HepG2 (cell line): ENCODE measurements around the gene PPRC1. TPM values are rescaled to one million over a fixed set of nuclear protein-coding genes. Genes with fewer than 3 reads are reported as not detected.

Experiments used
- AGO1 ChIP-seq: fragments of 200-400 bp; formaldehyde crosslinking; IDR thresholded peaks from 2 replicates; pipeline ENCODE4 v1.6.1; 2017; ENCODE audit warnings: mild to moderate bottlenecking, low read depth, low read length, moderate library complexity; ENCODE audit not compliant: poor library complexity, severe bottlenecking
- AGO2 ChIP-seq: fragments of 200-400 bp; formaldehyde crosslinking; optimal IDR thresholded peaks from 2 replicates; pipeline ENCODE3; 2017; ENCODE audit warnings: mild to moderate bottlenecking, low read depth, low read length, moderate library complexity
- DNMT1 ChIP-seq: sonication (generic); formaldehyde crosslinking; IDR thresholded peaks from 2 replicates; pipeline ENCODE4 v1.5.1; 2020; ENCODE audit warnings: mild to moderate bottlenecking, missing genetic modification reagents
- FOXO4 ChIP-seq: sonication (generic); formaldehyde crosslinking; conservative IDR thresholded peaks from 2 replicates; pipeline ENCODE4 v1.8.1; 2023; ENCODE audit warnings: missing genetic modification reagents
- JUND ChIP-seq: sonication (generic); formaldehyde crosslinking; IDR thresholded peaks from 2 replicates; pipeline ENCODE4 v1.8.0; 2022; ENCODE audit warnings: mild to moderate bottlenecking, missing genetic modification reagents
- KLF15 ChIP-seq: sonication (generic); formaldehyde crosslinking; IDR thresholded peaks from 2 replicates; pipeline ENCODE4 v1.8.1; 2023; ENCODE audit warnings: borderline replicate concordance, mild to moderate bottlenecking, inconsistent platforms, missing genetic modification reagents, mixed read lengths
- MED1 ChIP-seq: sonication (generic); formaldehyde crosslinking; IDR thresholded peaks from 2 replicates; pipeline ENCODE4 v1.4.0; 2020; ENCODE audit warnings: missing genetic modification reagents
- MLXIP ChIP-seq: sonication (generic); formaldehyde crosslinking; IDR thresholded peaks from 2 replicates; pipeline ENCODE4 v1.9.0; 2021; ENCODE audit warnings: missing genetic modification reagents, borderline replicate concordance
- MXD4 ChIP-seq: IDR thresholded peaks from 2 replicates; pipeline ENCODE4 v1.6.1; 2016; ENCODE audit warnings: mild to moderate bottlenecking, missing biosample characterization, missing genetic modification reagents
- NCOR1 ChIP-seq: fragments of 200-600 bp; sonication (generic); IDR thresholded peaks from 2 replicates; pipeline ENCODE4 v1.7.0; 2017; ENCODE audit warnings: antibody characterized with exemption, low read length, borderline replicate concordance
- NFYC ChIP-seq: IDR thresholded peaks from 2 replicates; pipeline ENCODE4 v1.6.1; 2016; ENCODE audit warnings: missing genetic modification reagents, missing compliant biosample characterization
- ONECUT2 ChIP-seq: sonication (generic); formaldehyde crosslinking; IDR thresholded peaks from 2 replicates; pipeline ENCODE4 v1.4.0; 2020; ENCODE audit warnings: missing genetic modification reagents
- POLR2A ChIP-seq, 2 experiments: IDR thresholded peaks; 2 replicates each; pipeline ENCODE4 v1.6.1; 2011; ENCODE audit warnings: low read depth in 2 of 2, low read length in 2 of 2, mild to moderate bottlenecking in 1 of 2, moderate library complexity in 1 of 2; ENCODE audit not compliant: insufficient read depth in 1 of 2
- SALL1 ChIP-seq: sonication (generic); formaldehyde crosslinking; IDR thresholded peaks from 2 replicates; pipeline ENCODE4 v1.8.0; 2022; ENCODE audit warnings: mild to moderate bottlenecking, missing genetic modification reagents
- SALL2 ChIP-seq: sonication (generic); formaldehyde crosslinking; IDR thresholded peaks from 2 replicates; pipeline ENCODE4 v1.8.1; 2023; ENCODE audit warnings: mild to moderate bottlenecking, missing genetic modification reagents, inconsistent platforms
- ZNF263 ChIP-seq: sonication (generic); formaldehyde crosslinking; IDR thresholded peaks from 2 replicates; pipeline ENCODE4 v1.4.0; 2020; ENCODE audit warnings: missing genetic modification reagents
- ZNF563 ChIP-seq: sonication (generic); formaldehyde crosslinking; IDR thresholded peaks from 2 replicates; pipeline ENCODE4 v1.8.0; 2022; ENCODE audit warnings: mild to moderate bottlenecking, moderate library complexity, missing genetic modification reagents
- ZNF572 ChIP-seq: sonication (generic); formaldehyde crosslinking; IDR thresholded peaks from 2 replicates; pipeline ENCODE4 v1.5.1; 2020; ENCODE audit warnings: mild to moderate bottlenecking, missing genetic modification reagents
- ZNF574 ChIP-seq: sonication (generic); formaldehyde crosslinking; IDR thresholded peaks from 2 replicates; pipeline ENCODE4 v1.4.0; 2020; ENCODE audit warnings: missing genetic modification reagents
- ZNF704 ChIP-seq: sonication (generic); formaldehyde crosslinking; IDR thresholded peaks from 2 replicates; pipeline ENCODE4 v1.8.1; 2023; ENCODE audit warnings: mild to moderate bottlenecking, inconsistent platforms, moderate library complexity, missing genetic modification reagents, borderline replicate concordance
- ZNF775 ChIP-seq: sonication (generic); formaldehyde crosslinking; IDR thresholded peaks from 2 replicates; pipeline ENCODE4 v1.4.0; 2020; ENCODE audit warnings: missing genetic modification reagents, mild to moderate bottlenecking, moderate library complexity, borderline replicate concordance
- polyA plus RNA-seq, 8 experiments: library from polyadenylated mRNA; depleted of rRNA in 3 of 8; stranded (reverse) in 7 of 8; unstranded in 1 of 8; fragments of >200 nt; fragmentation: Illumina TruSeq in 4 of 8; extraction: Trizol in 4 of 8; gene quantifications; 2 replicates each; pipeline versions ENCODE4 v1.2.1 to v1.2.3, GENCODE V29; 2011 to 2016; ENCODE audit warnings: low read depth in 4 of 8, missing spikeins in 1 of 8, mixed read lengths in 1 of 8; ENCODE audit not compliant: insufficient read depth in 1 of 8
- total RNA-seq, 5 experiments: library from RNA; depleted of rRNA; stranded (reverse); fragments of >200 nt; fragmentation: Illumina TruSeq; extraction: Trizol; gene quantifications; 2 replicates each; pipeline ENCODE4 v1.2.3, GENCODE V29; 2016; ENCODE audit warnings: low read depth in 1 of 5

Gene PPRC1
- total and polyA plus RNA-seq, 2 of the 13 experiments (the other 11 are each of a cell fraction or from before 2014, with no cell fraction given), result 18.7 to 24.2 TPM

GRCh38 chr10:102133373-102134195, 744 bp downstream of the PPRC1 start (continued):
- TF ChIP-seq FOXO4 (CRISPR knock-in tag), result 0 out of 2 replicates have a peak, but pooled peaks have one; percentile 56
- peak; percentile 9 for TF ChIP-seq ZNF563
- TF ChIP-seq MXD4 (CRISPR knock-in tag), result peak; percentile 98
- peak; percentile 18; the same call in 1 of the 2 replicates for TF ChIP-seq SALL2 (CRISPR knock-in tag)
- TF ChIP-seq POLR2A (IDR thresholded peaks at IDR 0.05; ENCODE audit: insufficient read depth in 1 of 2, low read depth in 2 of 2, low read length in 2 of 2), result peak in 1 of 2 experiments; percentile 42; a peak in 1 of 4 replicates
- TF ChIP-seq ZNF704, result peak; percentile 47; the same call in 1 of the 2 replicates
- no peak for TF ChIP-seq NFYC (CRISPR knock-in tag)
- no peak for TF ChIP-seq JUND
- TF ChIP-seq ONECUT2, result peak; percentile 33
- TF ChIP-seq SALL1 (CRISPR knock-in tag), result peak; percentile 42
- peak; percentile 62 for TF ChIP-seq AGO2
- 0 out of 2 replicates have a peak, but pooled peaks have one; percentile 17 for TF ChIP-seq DNMT1 (CRISPR knock-in tag)
- peak; percentile 41 for TF ChIP-seq AGO1
- no peak for TF ChIP-seq ZNF263 (CRISPR knock-in tag)
- peak; percentile 45; the same call in 1 of the 2 replicates for TF ChIP-seq NCOR1
- TF ChIP-seq ZNF574 (CRISPR knock-in tag), result peak; percentile 59
- TF ChIP-seq MED1, result 0 out of 2 replicates have a peak, but pooled peaks have one; percentile 30
- TF ChIP-seq KLF15 (CRISPR knock-in tag), result no peak
- 0 out of 2 replicates have a peak, but pooled peaks have one; percentile 40 for TF ChIP-seq ZNF572 (CRISPR knock-in tag)
- TF ChIP-seq MLXIP (CRISPR knock-in tag), result peak; percentile 30; the same call in 1 of the 2 replicates
- TF ChIP-seq ZNF775, result no peak
